OCI-LY1 (cell line): ENCODE results near the gene DYNC2H1.

ENCODE experiments used
- EZH2 ChIP-seq: fragments of 200-600 bp; sonication (generic), shearing (Covaris generic); IDR thresholded peaks from 2 replicates; pipeline ENCODE4 v1.8.0; 2017; ENCODE audit warnings: borderline replicate concordance, mixed run types, mild to moderate bottlenecking, antibody characterized with exemption, low read length, moderate library complexity, mixed read lengths
- TF ChIP-seq, protein P1 (sequence below): fragments of 200-600 bp; sonication (generic), shearing (Covaris generic); IDR thresholded peaks from 2 replicates; pipeline ENCODE4 v1.5.1; 2017; ENCODE audit warnings: mild to moderate bottlenecking, antibody characterized with exemption, low read length, moderate library complexity, mixed read lengths

DNA sequence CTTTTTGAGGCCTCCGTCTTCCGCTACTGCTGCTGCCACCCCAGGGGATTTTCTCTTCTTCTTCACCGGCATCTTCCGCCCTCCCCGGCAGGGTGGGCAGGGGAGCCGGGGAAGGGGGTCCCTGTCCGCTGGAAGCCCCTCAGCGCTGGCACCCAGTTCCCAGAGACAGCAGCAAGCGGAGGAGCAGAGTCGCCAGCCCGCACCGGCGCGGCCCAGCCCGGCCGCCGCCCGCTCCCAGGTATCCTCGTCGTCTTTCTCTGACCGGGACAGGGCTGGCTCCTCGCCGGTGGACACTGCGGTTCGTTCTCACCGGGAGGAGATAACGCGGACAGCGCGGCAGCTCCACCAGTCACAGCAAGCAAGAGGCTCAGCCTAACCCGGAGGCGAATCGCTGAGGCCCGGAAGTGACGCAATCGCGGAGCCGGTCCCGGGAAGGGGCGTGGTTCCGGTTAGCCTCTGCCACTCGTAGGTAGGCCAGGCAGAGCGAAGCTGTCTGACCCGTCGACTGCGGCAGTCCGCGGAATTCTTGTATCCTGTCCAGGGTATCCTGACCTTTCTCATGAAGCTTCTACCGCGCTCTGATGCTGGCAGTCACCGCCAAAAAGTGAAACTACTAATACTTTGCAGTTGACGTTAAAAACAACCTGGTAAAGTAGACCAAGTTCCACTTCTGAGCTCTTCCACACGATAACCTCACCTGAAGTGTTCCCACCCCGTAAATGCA lies 17.3 kb upstream of the DYNC2H1 start, which contains the start of gene DCUN1D5:
- TF ChIP-seq, protein P1, sequence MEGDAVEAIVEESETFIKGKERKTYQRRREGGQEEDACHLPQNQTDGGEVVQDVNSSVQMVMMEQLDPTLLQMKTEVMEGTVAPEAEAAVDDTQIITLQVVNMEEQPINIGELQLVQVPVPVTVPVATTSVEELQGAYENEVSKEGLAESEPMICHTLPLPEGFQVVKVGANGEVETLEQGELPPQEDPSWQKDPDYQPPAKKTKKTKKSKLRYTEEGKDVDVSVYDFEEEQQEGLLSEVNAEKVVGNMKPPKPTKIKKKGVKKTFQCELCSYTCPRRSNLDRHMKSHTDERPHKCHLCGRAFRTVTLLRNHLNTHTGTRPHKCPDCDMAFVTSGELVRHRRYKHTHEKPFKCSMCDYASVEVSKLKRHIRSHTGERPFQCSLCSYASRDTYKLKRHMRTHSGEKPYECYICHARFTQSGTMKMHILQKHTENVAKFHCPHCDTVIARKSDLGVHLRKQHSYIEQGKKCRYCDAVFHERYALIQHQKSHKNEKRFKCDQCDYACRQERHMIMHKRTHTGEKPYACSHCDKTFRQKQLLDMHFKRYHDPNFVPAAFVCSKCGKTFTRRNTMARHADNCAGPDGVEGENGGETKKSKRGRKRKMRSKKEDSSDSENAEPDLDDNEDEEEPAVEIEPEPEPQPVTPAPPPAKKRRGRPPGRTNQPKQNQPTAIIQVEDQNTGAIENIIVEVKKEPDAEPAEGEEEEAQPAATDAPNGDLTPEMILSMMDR: no peak
- no peak for TF ChIP-seq EZH2
